Spleen (tissue), 11 donors: ENCODE measurements around the gene COL25A1. TPM values are rescaled to one million over a fixed set of nuclear protein-coding genes. Genes with fewer than 3 reads are reported as not detected.

Experiments
- DNase-seq: peaks from one replicate; pipeline ENCODE4 v3.0.0-alpha.2; 2020
- H3K27ac ChIP-seq, 8 donors: fragments of 200-600 bp; sonication (generic) in 7 of 8; 1 replicate in 4 of 8; 2 replicates in 4 of 8; pipeline versions ENCODE4 v1.5.0 to v1.8.0; 2016 to 2021; ENCODE audit warnings: inconsistent platforms in 4 of 8, mild to moderate bottlenecking in 4 of 8, moderate library complexity in 1 of 8
- H3K27me3 ChIP-seq, 7 donors: fragments of 200-600 bp; sonication (generic) in 6 of 7; replicated peaks in 1 of 7; 1 replicate in 4 of 7; 2 replicates in 3 of 7; pipeline versions ENCODE4 v1.5.0 to v1.8.0; 2016 to 2021; ENCODE audit warnings: inconsistent platforms in 3 of 7, mild to moderate bottlenecking in 1 of 7
- H3K36me3 ChIP-seq, 6 donors: fragments of 200-600 bp; sonication (generic) in 5 of 6; 1 replicate in 4 of 6; 2 replicates in 2 of 6; pipeline versions ENCODE4 v1.5.0 to v1.8.0; 2016 to 2021; ENCODE audit warnings: inconsistent platforms in 2 of 6
- H3K4me1 ChIP-seq, 6 donors: fragments of 200-600 bp; sonication (generic) in 5 of 6; 1 replicate in 3 of 6; 2 replicates in 3 of 6; pipeline versions ENCODE4 v1.5.0 to v1.8.0; 2016 to 2021; ENCODE audit warnings: inconsistent platforms in 3 of 6
- H3K4me3 ChIP-seq, 8 donors: fragments of 200-600 bp; sonication (generic) in 7 of 8; 1 replicate in 4 of 8; 2 replicates in 4 of 8; pipeline versions ENCODE4 v1.5.0 to v1.8.0; 2016 to 2021; ENCODE audit warnings: inconsistent platforms in 4 of 8, mild to moderate bottlenecking in 4 of 8, moderate library complexity in 2 of 8
- H3K9me3 ChIP-seq, 8 donors: fragments of 200-600 bp; sonication (generic) in 7 of 8; 1 replicate in 4 of 8; 2 replicates in 4 of 8; pipeline versions ENCODE4 v1.5.0 to v1.8.0; 2016 to 2021; ENCODE audit warnings: inconsistent platforms in 4 of 8
- CTCF ChIP-seq, 11 experiments: fragments of 200-600 bp in 7 of 11; fragments of 450-650 bp in 4 of 11; sonication (generic) in 4 of 11; IDR thresholded peaks in 8 of 11; conservative IDR thresholded peaks in 3 of 11; 1 replicate in 7 of 11; 2 replicates in 4 of 11; pipeline versions ENCODE4 v1.4.0 to v1.8.0; 2016 to 2021; ENCODE audit warnings: antibody characterized with exemption in 11 of 11, inconsistent platforms in 4 of 11, mild to moderate bottlenecking in 1 of 11
- POLR2A ChIP-seq, 3 donors: fragments of 450-650 bp; IDR thresholded peaks; one replicate each; pipeline ENCODE4 v1.5.1; 2017; ENCODE audit warnings: antibody characterized with exemption in 3 of 3, mild to moderate bottlenecking in 1 of 3
- POLR2AphosphoS5 ChIP-seq, 3 donors: sonication (generic); formaldehyde crosslinking; IDR thresholded peaks; one replicate each; pipeline ENCODE4 v1.5.1; 2017; ENCODE audit warnings: antibody characterized with exemption in 3 of 3
- WGBS, 5 donors: extraction: QIAGEN DNeasy Blood & Tissue Kit in 3 of 5; methylation state at CpG; one replicate each; pipeline versions ENCODE4 v1.1.5 to v1.1.7; 2013 to 2018; 5-methylcytosine and 5-hydroxymethylcytosine counted together
- intact Hi-C: fragments of 100-400 bp; cut with DNase I; formaldehyde crosslinking; loops from one replicate; pipeline ENCODE4 v1.15.0; 2023; ENCODE audit warnings: low total_unique reads
- polyA plus RNA-seq, 3 donors: library from polyadenylated mRNA; stranded (reverse); fragments of 200-250 nt; gene quantifications; one replicate each; pipeline ENCODE4 v1.2.1, GENCODE V29; 2013
- total RNA-seq, 7 donors: library from RNA; depleted of rRNA in 3 of 7; stranded (reverse); fragments of >200 nt in 3 of 7; fragmentation: NEBNext Ultra II Directional in 4 of 7; extraction: Animal tissue kit (Norgen Biotek cat#: 25700) in 4 of 7; gene quantifications; one replicate each; pipeline versions ENCODE4 v1.1.0 to v1.2.1, GENCODE V29; 2016 to 2021
- donor health status: healthy with polysubstance abuse.
- donor health status: DM: no; HTN: no; CAD: no; lungs with moderate emphysema.
- donor health status: DM: no; HTN: no; CAD: no.
- donor health status: Bipolar disorder and iron deficiency.
- donor health status: healthy.
- donor health status: DM: no; HTN: no; CAD: no.
- donor health status: DM: yes; HTN: yes; CAD: no.

Gene COL25A1
- total and polyA plus RNA-seq, 10 donors = 0.06 to 1.9 (median 0.57) TPM; not detected in 1

- Histone ChIP-seq H3K9me3 (no peaks in the 10 kb centered on the region), H3K27ac (no peak overlapping the region), H3K36me3 (no peaks in the 10 kb centered on the region), H3K4me3 (no peak overlapping the region), H3K4me1 (no peaks in the 10 kb centered on the region), H3K27me3 (no peaks in the 10 kb centered on the region)
- intact Hi-C loops = no loop called here
- no peak for DNase-seq
- no peak for TF ChIP-seq POLR2AphosphoS5 (IDR thresholded peaks at IDR 0.05)
- TF ChIP-seq CTCF (IDR thresholded peaks at IDR 0.05 in 8 of 11, conservative IDR thresholded peaks at IDR 0.05 in 3 of 11) = no peak
- TF ChIP-seq POLR2A (IDR thresholded peaks at IDR 0.05) = no peak
- WGBS, 5 donors = 81 to 93% (median 90%) methylated on average over 4 of the region's 4 CpGs
Observed at GRCh38 chr4:108903464-108904221, 398.8 kb downstream of the COL25A1 start.

GRCh38 chr4:108902769-108903168, 399.7 kb downstream of the COL25A1 start:
- no peaks in the 10 kb centered on the region for H3K36me3 ChIP-seq
- no peaks in the 10 kb centered on the region for H3K4me1 ChIP-seq
- no peak for DNase-seq
- H3K9me3 ChIP-seq = no peaks in the 10 kb centered on the region
- no peak overlapping the region for H3K27ac ChIP-seq
- H3K27me3 ChIP-seq = no peaks in the 10 kb centered on the region
- no peak for TF ChIP-seq POLR2AphosphoS5 (IDR thresholded peaks at IDR 0.05)
- 41 to 56% (median 50%) methylated on average over 3 of the region's 3 CpGs for WGBS, 5 donors
- intact Hi-C loops = no loop called here
- H3K4me3 ChIP-seq = no peak overlapping the region

- Histone ChIP-seq H3K36me3 (no peaks in the 10 kb centered on the region), H3K27me3 (no peaks in the 10 kb centered on the region), H3K4me3 (no peak overlapping the region), H3K9me3 (no peaks in the 10 kb centered on the region), H3K27ac (no peak overlapping the region), H3K4me1 (no peaks in the 10 kb centered on the region)
- TF ChIP-seq CTCF (IDR thresholded peaks at IDR 0.05 in 8 of 11, conservative IDR thresholded peaks at IDR 0.05 in 3 of 11) (no peak), POLR2A (IDR thresholded peaks at IDR 0.05) (no peak), POLR2AphosphoS5 (IDR thresholded peaks at IDR 0.05) (no peak)
- no peak for DNase-seq
- intact Hi-C loops = no loop called here
- WGBS, 5 donors = 84 to 95% (median 90%) methylated on average over 1 of the region's 1 CpG
Observed at GRCh38 chr4:108901291-108901690, 401.2 kb downstream of the COL25A1 start.

- H3K36me3 ChIP-seq = no peaks in the 10 kb centered on the region
- intact Hi-C loops = no loop called here
- no peak overlapping the region for H3K4me3 ChIP-seq
- no peak overlapping the region for H3K27ac ChIP-seq
- no peaks in the 10 kb centered on the region for H3K27me3 ChIP-seq
- no peaks in the 10 kb centered on the region for H3K4me1 ChIP-seq
- H3K9me3 ChIP-seq = no peaks in the 10 kb centered on the region
- 55 to 87% (median 78%) methylated on average over 3 of the region's 3 CpGs for whole genome bisulfite sequencing, 5 donors
- DNase-seq = no peak
- TF ChIP-seq POLR2A (IDR thresholded peaks at IDR 0.05) (no peak), POLR2AphosphoS5 (IDR thresholded peaks at IDR 0.05) (no peak), CTCF (IDR thresholded peaks at IDR 0.05 in 8 of 11, conservative IDR thresholded peaks at IDR 0.05 in 3 of 11) (no peak)
Observed at GRCh38 chr4:108900018-108900580, 402.4 kb downstream of the COL25A1 start.
